ENCODE results near the gene PODN.

PODN gene

GRCh38 chr1:53083636-53084588, 21.9 kb downstream of the PODN start:
- Histone ChIP-seq H3K9ac (ENCODE audit: low read depth, low read length) (no peak overlapping the region), H3K4me1 (ENCODE audit: control insufficient read depth, insufficient read depth, low read length) (peaks cover 7% of the 10 kb centered on the region), H3K27me3 (ENCODE audit: control insufficient read depth, insufficient read depth, low read length) (no peaks in the 10 kb centered on the region), H3K36me3 (ENCODE audit: control insufficient read depth, insufficient read depth, low read length) (no peaks in the 10 kb centered on the region), H3K4me3 (ENCODE audit: low read depth, low read length) (no peak overlapping the region), H3K9me3 (ENCODE audit: control insufficient read depth, insufficient read depth, low read length) (no peaks in the 10 kb centered on the region), H3K27ac (ENCODE audit: low read depth, low read length) (no peak overlapping the region)

GRCh38 chr1:53084589-53084971, 22.6 kb downstream of the PODN start:
- Histone ChIP-seq H3K27me3 (ENCODE audit: control insufficient read depth, insufficient read depth, low read length) (no peaks in the 10 kb centered on the region), H3K9ac (ENCODE audit: low read depth, low read length) (no peak overlapping the region), H3K4me3 (ENCODE audit: low read depth, low read length) (no peak overlapping the region), H3K27ac (ENCODE audit: low read depth, low read length) (no peak overlapping the region), H3K4me1 (ENCODE audit: control insufficient read depth, insufficient read depth, low read length) (peaks cover 7% of the 10 kb centered on the region), H3K36me3 (ENCODE audit: control insufficient read depth, insufficient read depth, low read length) (no peaks in the 10 kb centered on the region), H3K9me3 (ENCODE audit: control insufficient read depth, insufficient read depth, low read length) (no peaks in the 10 kb centered on the region)

GRCh38 chr1:53085405-53085804, 23.4 kb downstream of the PODN start:
- Histone ChIP-seq H3K4me1 (ENCODE audit: control insufficient read depth, insufficient read depth, low read length) (peaks cover 7% of the 10 kb centered on the region), H3K27me3 (ENCODE audit: control insufficient read depth, insufficient read depth, low read length) (no peaks in the 10 kb centered on the region), H3K4me3 (ENCODE audit: low read depth, low read length) (no peak overlapping the region), H3K9ac (ENCODE audit: low read depth, low read length) (no peak overlapping the region), H3K9me3 (ENCODE audit: control insufficient read depth, insufficient read depth, low read length) (no peaks in the 10 kb centered on the region), H3K27ac (ENCODE audit: low read depth, low read length) (no peak overlapping the region), H3K36me3 (ENCODE audit: control insufficient read depth, insufficient read depth, low read length) (no peaks in the 10 kb centered on the region)

- Histone ChIP-seq H3K9ac (ENCODE audit: low read depth, low read length) (no peak overlapping the region), H3K9me3 (ENCODE audit: control insufficient read depth, insufficient read depth, low read length) (no peaks in the 10 kb centered on the region), H3K27me3 (ENCODE audit: control insufficient read depth, insufficient read depth, low read length) (no peaks in the 10 kb centered on the region), H3K36me3 (ENCODE audit: control insufficient read depth, insufficient read depth, low read length) (no peaks in the 10 kb centered on the region), H3K27ac (ENCODE audit: low read depth, low read length) (no peak overlapping the region), H3K4me3 (ENCODE audit: low read depth, low read length) (no peak overlapping the region), H3K4me1 (ENCODE audit: control insufficient read depth, insufficient read depth, low read length) (peaks cover 7% of the 10 kb centered on the region)
Observed at GRCh38 chr1:53086491-53087070, 24.6 kb downstream of the PODN start.

GRCh38 chr1:53087332-53088285, 25.6 kb downstream of the PODN start:
- no peaks in the 10 kb centered on the region for H3K36me3 ChIP-seq (ENCODE audit: control insufficient read depth, insufficient read depth, low read length)
- H3K9me3 ChIP-seq (ENCODE audit: control insufficient read depth, insufficient read depth, low read length): no peaks in the 10 kb centered on the region
- H3K4me1 ChIP-seq (ENCODE audit: control insufficient read depth, insufficient read depth, low read length): no peaks in the 10 kb centered on the region
- H3K9ac ChIP-seq (ENCODE audit: low read depth, low read length): no peak overlapping the region
- no peak overlapping the region for H3K4me3 ChIP-seq (ENCODE audit: low read depth, low read length)
- no peak overlapping the region for H3K27ac ChIP-seq (ENCODE audit: low read depth, low read length)
- no peaks in the 10 kb centered on the region for H3K27me3 ChIP-seq (ENCODE audit: control insufficient read depth, insufficient read depth, low read length)

GRCh38 chr1:53088616-53089300, 26.7 kb downstream of the PODN start:
- no peak overlapping the region for H3K4me3 ChIP-seq (ENCODE audit: low read depth, low read length)
- no peak overlapping the region for H3K9ac ChIP-seq (ENCODE audit: low read depth, low read length)
- no peaks in the 10 kb centered on the region for H3K27me3 ChIP-seq (ENCODE audit: control insufficient read depth, insufficient read depth, low read length)
- no peak overlapping the region for H3K27ac ChIP-seq (ENCODE audit: low read depth, low read length)
- no peaks in the 10 kb centered on the region for H3K36me3 ChIP-seq (ENCODE audit: control insufficient read depth, insufficient read depth, low read length)
- no peaks in the 10 kb centered on the region for H3K4me1 ChIP-seq (ENCODE audit: control insufficient read depth, insufficient read depth, low read length)
- H3K9me3 ChIP-seq (ENCODE audit: control insufficient read depth, insufficient read depth, low read length): no peaks in the 10 kb centered on the region

- no peak overlapping the region for H3K27ac ChIP-seq (ENCODE audit: low read depth, low read length)
- no peaks in the 10 kb centered on the region for H3K9me3 ChIP-seq (ENCODE audit: control insufficient read depth, insufficient read depth, low read length)
- H3K4me3 ChIP-seq (ENCODE audit: low read depth, low read length): no peak overlapping the region
- H3K27me3 ChIP-seq (ENCODE audit: control insufficient read depth, insufficient read depth, low read length): no peaks in the 10 kb centered on the region
- no peaks in the 10 kb centered on the region for H3K4me1 ChIP-seq (ENCODE audit: control insufficient read depth, insufficient read depth, low read length)
- H3K36me3 ChIP-seq (ENCODE audit: control insufficient read depth, insufficient read depth, low read length): no peaks in the 10 kb centered on the region
- no peak overlapping the region for H3K9ac ChIP-seq (ENCODE audit: low read depth, low read length)
Observed at GRCh38 chr1:53089478-53090226, 27.6 kb downstream of the PODN start.

GRCh38 chr1:53090227-53091147, 28.5 kb downstream of the PODN start:
- H3K27me3 ChIP-seq (ENCODE audit: control insufficient read depth, insufficient read depth, low read length): no peaks in the 10 kb centered on the region
- H3K9me3 ChIP-seq (ENCODE audit: control insufficient read depth, insufficient read depth, low read length): no peaks in the 10 kb centered on the region
- no peaks in the 10 kb centered on the region for H3K36me3 ChIP-seq (ENCODE audit: control insufficient read depth, insufficient read depth, low read length)
- H3K4me3 ChIP-seq (ENCODE audit: low read depth, low read length): no peak overlapping the region
- no peaks in the 10 kb centered on the region for H3K4me1 ChIP-seq (ENCODE audit: control insufficient read depth, insufficient read depth, low read length)
- H3K27ac ChIP-seq (ENCODE audit: low read depth, low read length): no peak overlapping the region
- no peak overlapping the region for H3K9ac ChIP-seq (ENCODE audit: low read depth, low read length)

- H3K4me1 ChIP-seq (ENCODE audit: control insufficient read depth, insufficient read depth, low read length): no peaks in the 10 kb centered on the region
- H3K36me3 ChIP-seq (ENCODE audit: control insufficient read depth, insufficient read depth, low read length): no peaks in the 10 kb centered on the region
- H3K27ac ChIP-seq (ENCODE audit: low read depth, low read length): no peak overlapping the region
- peaks cover 8% of the 10 kb centered on the region; the same call in 1 of the 2 replicates for H3K9me3 ChIP-seq (ENCODE audit: control insufficient read depth, insufficient read depth, low read length)
- no peaks in the 10 kb centered on the region for H3K27me3 ChIP-seq (ENCODE audit: control insufficient read depth, insufficient read depth, low read length)
- no peak overlapping the region for H3K4me3 ChIP-seq (ENCODE audit: low read depth, low read length)
- H3K9ac ChIP-seq (ENCODE audit: low read depth, low read length): no peak overlapping the region
Observed at GRCh38 chr1:53091841-53092645, 30.0 kb downstream of the PODN start.
